Activated CD4-positive, alpha-beta T cell treated with anti-CD3 and anti-CD28 coated beads, Interleukin-2, amount 50 U/mL, for 1 hour (primary cell): ENCODE data around the gene PPP1R14C.
"Not testable (repeated sequence)": the region's sequence is repeated elsewhere in the genome, so short reads cannot be mapped to it uniquely, and the experiment has no call there.

Source experiments
- DNase-seq: peaks from one replicate; pipeline ENCODE4 v3.0.0-alpha.2; 2020

Gene PPP1R14C

DNA sequence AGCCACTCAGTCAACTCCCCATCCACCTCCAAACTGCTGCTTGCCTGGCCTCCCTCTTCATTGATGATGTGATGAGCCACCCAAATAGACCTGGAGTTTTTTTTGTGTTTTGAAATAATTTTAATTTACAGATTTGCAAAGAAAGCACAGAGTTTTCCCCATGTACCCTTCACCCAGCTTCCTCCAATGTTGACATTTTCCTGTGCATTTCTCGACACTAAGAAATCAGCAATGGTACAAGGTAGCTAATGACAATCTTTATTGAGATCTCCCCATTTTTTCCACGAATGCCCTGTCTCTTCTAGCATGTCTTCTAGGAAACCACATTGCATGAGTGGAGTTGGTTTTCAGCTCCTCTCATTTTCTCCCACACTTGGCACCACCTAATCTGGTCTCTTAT lies 30.1 kb downstream of the PPP1R14C start:
- no peak for DNase-seq

DNA sequence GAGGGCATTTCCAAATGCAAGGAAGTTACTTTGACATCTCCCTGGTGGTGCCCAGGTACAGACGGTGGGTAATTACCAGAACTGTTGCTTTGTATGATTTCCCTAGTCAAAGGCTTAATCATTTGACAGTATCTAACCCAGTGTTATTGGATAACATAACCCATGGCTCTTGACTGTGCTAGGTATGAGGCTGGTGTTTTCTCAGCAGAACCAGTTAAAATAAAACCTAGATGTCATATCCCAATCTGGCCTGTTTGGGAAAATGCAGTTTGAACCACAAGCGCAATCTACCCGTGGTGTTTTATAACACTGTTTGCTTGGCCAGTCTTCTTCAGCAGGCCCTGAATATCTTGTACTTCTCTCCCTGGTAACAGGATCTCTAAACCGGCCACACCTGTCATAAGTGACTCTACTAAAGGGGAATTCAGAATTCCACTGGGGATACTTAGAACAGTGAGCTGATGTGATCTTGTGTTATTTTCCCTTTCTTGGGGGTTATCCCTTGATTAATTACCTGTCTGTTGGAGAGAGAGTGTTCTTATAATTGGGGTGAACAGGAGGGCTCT lies 32.8 kb downstream of the PPP1R14C start:
- no peak for DNase-seq

DNA sequence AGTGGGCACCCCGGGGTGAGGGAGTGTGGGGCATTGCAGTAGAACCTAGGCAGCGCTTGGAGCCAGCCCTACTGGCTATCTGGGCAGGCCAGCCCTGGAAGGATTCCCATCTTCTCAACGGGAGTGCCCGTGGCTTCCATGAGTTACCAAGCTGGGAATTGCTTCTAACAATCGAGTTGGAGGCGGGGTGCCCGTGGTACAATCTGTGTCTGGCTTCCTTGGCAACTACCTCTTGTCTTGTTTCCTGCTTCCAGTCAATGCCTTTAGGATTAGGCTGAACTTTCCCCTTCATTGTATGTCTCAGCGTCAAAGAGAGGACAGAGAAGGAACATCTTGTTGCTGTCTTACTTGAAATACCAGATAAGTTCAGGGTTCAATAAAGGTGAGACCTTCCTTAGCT lies 33.3 kb downstream of the PPP1R14C start:
- no peak for DNase-seq

DNA sequence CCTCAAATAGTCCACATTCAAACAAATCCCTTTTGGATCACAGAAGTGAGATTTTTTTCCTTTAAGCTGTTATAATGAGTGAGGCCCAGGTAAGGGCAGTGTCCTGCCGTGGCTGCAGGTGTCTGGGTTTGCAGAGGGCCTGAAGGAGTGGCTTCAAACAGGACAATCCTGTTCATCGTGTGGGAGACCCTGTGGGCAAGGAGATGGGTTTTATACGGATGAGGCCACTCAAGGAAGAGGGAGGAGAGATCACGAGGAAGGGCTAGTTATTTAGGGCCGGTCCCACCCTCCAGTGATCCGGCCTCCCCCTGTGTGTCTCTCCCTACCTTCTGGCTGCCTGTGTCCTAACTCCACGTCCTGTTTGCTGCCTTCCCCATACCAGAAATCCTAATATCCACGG lies 33.8 kb downstream of the PPP1R14C start:
- no peak for DNase-seq

DNA sequence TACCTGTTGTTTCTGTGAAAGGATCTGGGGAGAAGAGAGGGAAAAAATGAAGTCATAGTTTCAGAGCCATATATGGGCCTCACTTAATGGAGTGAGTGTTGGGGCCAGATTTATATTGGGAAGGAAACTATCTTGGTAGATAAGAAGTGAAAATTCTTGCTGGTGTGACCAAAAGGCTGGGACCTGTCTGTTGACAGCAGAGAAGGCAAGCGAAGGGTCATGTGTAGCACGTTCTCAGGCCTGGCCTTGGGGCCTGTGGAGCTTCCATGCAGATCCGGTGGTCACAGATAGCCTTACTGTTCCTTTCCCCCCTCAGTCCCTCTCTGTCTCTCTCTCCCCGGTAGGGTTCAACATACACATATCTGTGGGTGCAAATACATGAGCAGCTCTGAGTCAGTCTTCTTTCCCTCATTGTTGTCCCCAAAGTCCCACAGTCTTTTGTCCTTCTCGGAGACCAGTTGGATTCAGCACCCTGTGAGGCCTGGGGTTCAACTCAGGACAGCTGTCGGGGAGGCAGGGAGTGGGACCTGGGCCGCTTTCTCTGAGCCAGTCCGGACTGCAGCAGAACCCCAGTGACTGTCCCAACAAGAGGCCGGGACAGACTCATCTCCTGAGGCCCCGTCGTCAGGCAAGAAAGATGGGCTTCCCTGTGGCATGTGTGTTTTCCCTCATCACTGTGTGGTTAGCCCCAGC lies 34.6 kb downstream of the PPP1R14C start:
- no peak for DNase-seq

DNA sequence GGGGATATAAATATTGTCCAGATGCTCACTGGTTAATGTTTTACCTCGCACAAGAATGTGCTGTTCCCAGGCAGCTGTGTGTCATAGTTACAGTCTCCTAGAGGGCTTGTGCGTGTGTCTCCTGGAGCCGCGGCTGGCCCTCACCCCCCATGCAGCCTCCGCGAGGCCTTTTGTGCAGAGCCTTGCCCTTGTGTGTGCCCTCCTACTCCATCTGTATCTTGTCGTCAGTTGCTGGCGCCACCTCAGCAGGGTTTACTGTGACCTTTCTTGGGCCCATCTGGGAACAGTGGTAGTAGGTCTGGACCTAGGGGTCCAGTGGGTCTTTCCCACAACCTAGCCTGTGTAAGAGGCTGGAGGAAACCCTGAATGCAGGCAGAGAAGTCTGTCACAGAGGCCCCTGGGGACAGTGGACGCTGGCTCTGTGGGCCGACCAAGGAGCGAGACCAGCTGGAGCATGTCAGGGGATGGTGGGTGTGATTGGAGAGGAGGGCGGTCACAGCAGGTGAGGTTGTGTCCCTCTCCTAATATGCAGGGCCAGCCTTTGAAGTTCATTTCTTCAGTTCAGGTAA lies 35.2 kb downstream of the PPP1R14C start:
- no peak for DNase-seq

DNA sequence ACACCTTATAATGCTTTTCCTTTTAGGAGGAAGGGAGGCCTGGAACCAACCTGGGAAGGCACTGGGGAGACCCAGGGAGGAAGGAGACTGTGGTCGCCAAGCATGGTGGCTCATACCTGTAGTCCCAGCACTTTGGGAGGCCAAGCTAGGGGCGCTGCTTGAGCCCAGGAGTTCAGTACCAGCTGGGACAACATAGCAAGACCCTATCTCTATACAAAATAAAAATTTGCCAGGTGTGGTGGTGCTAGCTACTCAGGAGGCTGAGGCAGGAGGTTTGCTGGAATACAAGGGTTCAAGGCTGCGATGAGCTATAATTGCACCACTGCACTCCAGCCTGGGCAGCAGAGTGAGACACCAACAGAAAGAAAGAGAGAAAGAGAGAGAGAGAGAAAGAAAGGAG lies 36.2 kb downstream of the PPP1R14C start:
- DNase-seq = no peak

DNA sequence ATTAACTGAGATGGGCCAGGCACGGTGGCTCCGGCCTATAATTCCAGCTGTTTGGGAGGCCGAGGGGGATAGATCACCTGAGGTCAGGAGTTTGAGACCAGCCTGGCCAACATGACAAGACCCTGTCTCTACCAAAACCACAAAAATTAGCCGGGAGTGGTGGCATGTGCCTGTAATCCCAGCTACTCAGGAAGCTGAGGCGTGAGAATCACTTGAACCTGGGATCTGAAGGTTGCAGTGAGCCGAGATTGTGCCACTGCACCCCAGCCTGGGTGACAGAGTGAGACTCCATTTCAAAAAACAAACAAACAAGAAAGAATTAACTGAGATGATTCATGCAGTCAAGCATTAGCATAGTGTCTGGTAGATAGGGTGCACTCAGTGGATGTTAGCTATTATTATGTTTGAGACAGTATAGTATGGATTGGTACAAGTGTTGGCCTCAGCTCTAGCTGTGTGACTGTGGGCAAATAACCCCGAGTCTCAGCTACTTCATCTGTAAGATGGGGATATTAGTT lies 37.1 kb downstream of the PPP1R14C start:
- DNase-seq = not testable (repeated sequence)

DNA sequence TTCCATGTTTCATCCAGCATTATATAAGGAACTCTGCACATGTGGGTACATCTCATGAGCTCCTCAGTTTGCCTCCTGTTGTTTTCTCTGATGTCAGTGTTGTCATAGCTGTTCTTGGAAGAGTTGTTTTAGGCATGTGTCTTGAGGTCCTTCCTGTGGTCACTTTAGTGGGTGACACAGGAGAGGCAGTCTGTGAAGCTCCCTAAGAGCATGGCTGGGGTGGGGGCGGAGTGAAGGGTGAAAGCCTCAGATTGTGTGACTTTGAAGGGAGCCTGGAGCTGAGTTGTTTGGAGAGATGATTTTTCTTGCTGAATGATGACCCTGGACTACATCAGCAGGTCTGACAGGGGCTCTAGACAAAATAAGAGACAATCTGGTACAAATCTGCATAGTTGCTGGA lies 37.7 kb downstream of the PPP1R14C start:
- DNase-seq = no peak

DNA sequence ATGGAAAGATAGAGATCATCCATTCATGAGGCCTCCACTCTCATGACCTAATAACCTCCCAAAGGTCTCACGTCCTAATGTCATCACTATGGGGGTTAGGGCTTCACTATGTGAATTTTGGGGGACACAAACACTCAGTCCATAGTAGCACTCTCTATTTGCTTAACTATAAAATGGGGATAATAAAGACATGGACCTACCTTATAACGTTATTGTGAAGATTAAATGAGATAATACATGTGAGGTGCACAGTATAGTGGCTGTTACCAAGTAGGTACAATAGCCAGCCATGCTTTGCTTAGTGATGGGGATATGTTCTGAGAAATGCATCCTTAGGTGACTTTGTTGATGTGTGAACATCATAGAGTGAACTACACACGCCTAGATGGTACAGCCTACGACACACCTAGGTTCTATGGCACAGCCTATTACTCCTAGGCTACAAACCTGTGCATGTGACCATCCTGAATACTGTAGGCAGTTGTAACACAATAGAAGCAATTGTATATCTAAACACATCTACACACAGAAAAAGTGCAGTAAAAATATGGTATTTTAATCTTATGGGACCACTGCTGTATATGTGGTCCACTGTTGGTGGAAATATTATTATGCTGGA lies 39.7 kb downstream of the PPP1R14C start:
- no peak for DNase-seq

DNA sequence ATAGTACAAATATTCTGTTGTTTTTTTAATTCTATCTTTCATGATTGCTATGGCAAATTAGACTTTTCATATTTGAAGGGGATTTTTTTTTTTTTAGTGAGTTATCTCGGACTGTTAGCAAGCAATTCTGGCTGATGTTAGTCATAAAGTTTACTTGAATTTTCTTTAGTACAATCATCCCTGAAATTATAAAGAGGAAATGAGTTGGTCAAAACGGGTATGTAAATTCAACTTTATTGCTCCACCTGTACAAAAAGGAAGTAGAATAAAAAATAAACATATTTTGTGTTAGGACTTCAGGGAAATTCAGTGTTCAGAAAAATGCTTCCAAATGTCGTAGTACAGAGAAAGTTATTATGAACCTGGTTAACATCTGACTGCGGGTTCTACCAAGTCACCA lies 40.3 kb downstream of the PPP1R14C start:
- no peak for DNase-seq

DNA sequence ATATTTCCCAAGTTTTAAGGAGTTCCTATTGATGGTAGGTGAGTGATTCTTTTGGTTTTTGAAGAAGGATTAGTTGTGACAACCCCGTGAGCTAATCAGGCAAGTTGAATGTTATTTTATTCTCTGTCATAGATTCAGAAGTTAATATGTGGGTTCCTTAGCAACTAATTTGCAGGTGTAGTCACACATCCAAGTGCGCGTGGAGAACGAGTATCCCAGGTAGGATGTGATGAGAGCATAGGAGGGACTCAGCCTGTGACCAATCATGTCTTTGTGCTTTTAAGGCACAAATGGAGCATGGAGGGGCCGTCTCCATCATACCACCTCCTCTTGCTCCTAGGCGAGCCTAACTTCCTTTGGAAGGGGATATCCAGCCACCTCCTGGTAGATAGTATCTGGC lies 41.1 kb downstream of the PPP1R14C start:
- DNase-seq = no peak

DNA sequence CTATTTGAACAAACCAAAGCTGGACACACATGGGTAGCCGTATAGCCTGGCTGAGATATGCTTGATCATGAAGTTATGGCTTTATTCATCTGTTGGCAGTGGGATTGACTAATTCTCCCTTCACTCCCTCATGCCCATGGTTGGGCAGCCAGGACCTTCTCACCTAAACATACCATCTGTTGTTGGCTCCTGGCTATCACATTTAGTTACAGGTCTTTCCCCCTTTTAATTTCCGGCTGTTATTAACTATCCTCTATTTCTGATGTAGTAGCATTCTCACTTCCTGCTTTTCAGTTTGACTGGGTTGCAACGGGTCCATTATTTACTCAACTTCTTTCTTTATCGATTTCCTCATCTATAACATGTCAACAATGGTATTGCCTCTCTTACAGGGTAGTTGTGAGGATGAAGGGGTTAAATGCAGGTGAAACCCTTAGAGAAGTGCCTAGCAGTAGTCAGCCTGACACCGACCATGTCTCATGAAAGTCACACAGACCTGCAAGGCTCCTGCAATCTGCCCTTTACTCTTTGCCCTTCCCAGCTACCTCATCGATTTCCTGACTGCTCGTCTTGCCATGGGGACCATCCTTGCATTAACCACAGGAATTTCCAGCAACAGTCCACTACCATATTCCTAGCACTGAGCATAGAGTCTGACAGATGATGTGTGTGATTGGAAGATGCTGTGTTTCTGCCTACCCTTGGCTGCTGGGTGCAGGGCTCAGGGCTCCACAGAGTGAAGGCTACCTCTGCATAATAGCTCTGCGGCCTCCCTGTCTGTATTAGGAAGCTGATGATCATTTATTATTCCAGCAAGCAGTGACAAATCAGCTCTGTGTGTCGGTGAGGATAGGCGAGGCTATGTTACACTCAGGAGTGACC lies 42.2 kb downstream of the PPP1R14C start:
- DNase-seq = no peak

DNA sequence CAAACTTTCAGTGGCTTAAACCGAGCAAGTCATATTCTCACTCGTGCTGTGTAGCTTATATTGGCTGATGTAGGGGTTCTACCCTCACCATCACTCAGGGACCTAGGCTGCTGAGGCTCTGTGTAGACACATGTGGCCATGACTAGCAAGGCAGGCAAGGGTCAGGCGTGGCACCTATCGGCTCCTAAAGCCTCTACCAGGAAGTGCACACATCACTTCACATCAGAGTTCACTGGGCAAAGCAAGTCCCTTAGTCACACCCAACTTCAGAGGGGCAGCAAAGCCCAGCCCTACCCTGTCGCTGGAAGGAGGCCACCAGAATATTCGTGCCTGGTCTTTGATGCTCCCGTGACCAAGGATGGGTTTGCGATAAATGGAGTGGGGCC lies 42.9 kb downstream of the PPP1R14C start:
- DNase-seq = no peak

DNA sequence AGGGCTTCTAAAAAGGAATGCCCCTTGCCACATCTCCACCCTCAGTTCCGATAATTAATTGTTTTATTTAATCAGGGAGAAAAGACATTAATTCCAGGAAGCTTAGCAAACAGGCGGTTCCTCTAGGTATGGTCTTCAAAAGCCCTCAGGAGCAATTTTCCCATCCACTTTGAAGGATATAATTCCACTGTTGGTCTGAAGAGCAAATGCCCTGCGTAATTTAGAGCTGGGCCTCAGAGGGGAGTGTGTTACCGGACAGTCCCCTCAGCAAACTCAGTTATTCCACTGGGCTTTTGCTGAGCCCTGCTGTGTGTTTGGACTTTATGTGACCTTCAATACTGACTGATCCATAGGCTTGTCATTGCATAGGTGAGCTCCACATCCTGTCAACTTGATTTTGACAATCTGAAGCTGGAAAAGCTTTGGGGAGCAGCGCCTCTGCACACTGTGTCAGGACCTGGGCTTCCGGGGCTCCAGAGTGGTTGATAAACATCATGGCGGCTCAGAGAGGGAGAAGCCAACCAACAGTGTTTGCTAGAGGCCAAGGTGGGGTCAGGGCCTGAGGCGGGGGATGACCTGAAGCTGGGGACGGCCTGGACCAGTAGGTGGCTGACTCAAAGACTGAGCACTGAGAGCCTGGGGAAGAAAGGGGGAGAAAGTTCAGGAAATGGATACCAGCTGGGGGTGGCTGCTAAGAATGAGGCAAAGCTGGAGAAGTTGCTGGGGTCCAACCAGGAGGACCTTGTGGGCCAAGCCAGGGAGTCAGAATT lies 43.5 kb downstream of the PPP1R14C start:
- no peak for DNase-seq

DNA sequence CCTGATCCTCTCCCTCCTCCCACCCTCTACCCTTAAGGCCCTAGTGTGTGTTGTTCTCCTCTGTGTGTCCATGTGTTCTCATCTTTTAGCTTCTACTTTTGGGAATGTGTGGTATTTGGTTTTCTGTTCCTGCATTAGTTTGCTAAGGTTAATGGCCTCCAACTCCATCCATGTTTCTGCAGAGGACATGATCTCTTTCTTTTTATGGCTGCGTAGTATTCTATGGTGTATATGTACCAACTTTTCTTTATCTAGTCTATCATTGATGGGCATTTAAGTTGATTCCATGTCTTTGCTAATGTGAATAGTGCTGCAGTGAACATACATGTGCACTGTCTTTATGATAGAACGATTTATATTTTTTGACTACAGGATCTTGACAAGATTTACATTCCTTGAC lies 44.6 kb downstream of the PPP1R14C start:
- not testable (repeated sequence) for DNase-seq

DNA sequence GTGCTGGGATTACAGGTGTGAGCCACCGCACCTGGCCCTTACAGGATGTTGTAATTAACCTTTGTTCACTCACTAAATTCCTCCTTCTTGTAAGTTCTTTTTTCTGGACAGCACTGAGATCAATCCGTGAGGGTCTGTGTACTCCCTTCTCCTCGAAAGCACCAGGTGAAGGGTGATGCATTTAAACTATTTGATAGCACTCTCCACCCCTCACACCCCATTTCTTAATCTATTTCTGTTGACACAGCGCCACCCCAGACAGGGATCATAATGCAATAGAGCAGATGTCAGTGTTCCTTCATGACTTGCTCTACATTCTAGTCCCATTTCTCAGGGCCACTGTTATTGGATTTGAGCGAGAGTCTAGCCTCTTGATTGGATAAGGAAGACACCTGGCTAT lies 46.3 kb downstream of the PPP1R14C start:
- no peak for DNase-seq

DNA sequence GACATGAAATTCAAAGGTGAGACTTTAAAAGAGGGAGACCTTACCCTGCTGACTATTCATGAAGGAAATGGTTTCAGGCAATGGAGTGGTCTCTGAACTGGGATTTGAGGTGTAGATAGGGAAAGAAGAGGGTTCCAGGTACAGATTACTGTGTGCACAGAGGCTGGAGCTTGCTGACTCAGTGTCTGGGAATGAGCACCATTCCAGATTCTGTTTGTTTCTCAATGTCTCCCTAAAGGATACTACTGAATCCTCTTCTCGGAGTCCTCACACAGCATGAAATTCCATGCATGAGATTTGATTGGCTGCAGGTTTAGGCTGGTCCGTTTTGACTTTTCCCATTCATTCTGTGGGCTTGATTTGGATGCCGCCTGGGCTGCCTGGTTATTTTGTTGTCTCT lies 49.0 kb downstream of the PPP1R14C start:
- DNase-seq = no peak

DNA sequence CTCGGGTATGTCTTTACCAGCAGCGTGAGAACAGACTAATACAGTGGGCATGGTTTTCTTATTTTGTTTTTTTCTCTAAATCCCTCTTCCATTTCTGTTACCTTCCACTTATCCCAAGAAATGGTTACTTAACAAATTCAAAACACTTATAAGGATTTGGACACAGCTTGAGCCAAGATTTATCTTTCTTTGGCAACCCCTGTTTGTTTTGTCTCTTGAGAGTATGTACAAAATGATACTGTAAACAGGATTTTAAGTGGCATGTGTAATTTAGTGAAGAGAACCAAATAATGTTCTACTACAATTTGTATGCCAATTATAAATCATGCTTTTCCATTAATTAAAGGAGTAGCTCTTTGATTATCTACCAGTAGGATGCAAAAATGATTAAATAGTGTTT lies 51.4 kb downstream of the PPP1R14C start:
- no peak for DNase-seq

DNA sequence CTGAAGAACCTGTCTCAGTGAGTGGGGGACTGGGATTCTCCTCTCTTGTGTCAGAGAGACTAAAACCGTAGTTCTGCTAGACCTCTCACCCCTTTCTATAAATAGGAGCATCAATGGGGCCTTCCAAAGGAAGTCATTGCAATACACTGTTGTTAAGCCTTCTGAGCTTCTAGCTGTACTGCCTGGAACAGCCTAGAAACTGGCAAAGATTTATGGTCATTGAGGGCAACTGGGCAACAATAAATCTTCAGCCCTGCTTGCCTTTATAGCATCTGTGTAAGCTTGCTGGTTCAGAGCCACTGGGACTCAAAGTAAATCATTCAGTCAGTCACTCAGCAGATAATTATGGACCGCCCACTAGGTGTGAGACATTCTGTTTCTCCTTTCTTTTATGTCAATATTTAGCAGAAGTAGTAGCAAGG lies 53.2 kb downstream of the PPP1R14C start:
- DNase-seq = no peak

DNA sequence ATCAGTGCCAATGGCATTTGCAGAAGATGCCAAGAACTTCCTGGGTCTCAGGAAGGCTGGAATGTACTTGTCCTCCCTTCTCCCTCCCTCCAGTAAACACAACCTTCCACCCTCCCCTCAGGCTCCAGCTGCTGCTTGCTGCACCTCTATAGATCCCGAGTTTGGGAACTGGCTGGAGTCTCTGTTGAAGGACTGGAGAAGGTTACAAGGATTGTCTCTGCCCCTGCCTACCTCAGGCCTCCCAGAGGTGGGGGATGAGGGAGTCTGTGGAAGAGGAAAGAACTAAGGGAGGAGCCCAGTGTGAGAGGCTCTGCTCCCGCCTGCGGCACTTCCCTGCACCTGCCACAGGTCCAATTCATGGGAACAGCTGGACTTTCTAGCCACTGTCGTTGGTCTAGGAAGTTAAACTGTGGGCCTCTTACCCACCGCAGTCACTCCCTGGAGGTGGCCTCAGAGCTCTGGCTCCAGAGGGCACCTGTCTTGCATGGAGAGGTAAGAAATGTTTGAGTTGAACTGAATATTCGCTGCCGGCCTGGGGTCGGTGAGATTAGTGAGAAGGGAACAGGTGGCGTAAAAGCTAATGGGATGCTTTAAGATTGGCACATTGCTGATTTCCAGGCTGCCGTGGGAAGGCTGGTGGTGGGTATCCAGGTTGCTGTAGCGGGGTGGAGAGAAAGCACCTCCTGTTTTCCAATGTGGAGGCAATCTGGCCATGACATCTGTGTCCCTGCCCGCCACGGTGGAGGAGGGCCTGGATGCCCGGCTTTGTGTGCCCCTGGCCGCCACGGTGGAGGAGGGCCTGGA lies 54.3 kb downstream of the PPP1R14C start:
- DNase-seq = no peak
